ENCODE measurements around the gene POLR2A. TPM values are rescaled to one million over a fixed set of nuclear protein-coding genes. Genes with fewer than 3 reads are reported as not detected.
"Not testable (repeated sequence)": the region's sequence is repeated elsewhere in the genome, so short reads cannot be mapped to it uniquely, and the experiment has no call there.

POLR2A gene
- total and polyA plus RNA-seq, 9 donors = 26.7 to 110 (median 84.9) TPM

DNA sequence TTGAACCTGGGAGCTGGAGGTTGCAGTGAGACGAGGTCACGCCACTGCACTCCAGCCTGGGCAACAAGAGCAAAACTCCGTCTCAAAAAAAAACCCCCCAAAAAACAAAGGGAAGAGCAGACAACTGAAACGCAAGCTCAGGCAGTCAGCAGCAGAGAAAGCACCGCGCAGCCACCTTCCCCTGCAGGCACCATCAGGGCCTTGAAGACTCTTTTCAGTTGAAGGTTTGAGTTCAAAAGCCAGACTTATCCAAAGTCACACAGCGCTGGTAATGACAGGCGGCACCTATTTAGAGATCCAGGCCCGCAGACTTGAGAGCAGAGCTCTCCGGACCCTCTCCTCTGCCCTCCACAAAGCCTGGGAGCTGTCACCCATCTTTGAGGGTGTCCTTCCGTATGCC, 15.9 kb upstream of the POLR2A start:
- peaks cover 6% of the 10 kb centered on the region for H3K4me1 ChIP-seq (ENCODE audit: insufficient read depth)
- no peak overlapping the region for H3K27ac ChIP-seq

DNA sequence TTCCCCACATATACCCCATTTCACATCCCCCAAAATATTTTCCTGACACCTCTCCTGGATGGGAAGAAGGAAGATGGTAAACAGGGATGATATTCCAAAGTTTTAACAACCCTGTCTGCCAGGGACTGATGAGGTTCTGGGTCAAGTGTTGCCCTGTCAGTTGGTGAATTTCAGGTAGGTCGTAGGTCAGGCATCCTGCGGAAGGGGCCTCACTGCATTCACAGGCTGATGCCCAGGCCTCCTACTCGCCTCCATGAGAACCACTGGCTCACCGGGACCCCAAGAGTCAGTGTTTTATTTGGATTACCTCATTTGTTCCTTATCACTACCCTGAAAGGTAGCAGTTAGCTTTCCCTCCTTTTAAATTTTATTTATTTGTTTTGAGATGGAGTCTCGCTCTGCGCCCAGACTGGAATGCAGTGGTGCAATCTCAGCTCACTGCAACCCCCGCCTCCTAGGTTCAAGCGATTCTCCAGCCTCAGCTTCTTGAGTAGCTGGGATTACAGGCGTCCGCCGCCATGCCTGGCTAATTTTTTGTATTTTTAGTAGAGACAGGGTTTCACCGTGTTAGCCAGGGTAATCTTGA, 15.3 kb upstream of the POLR2A start:
- DNase-seq = no peak
- TF ChIP-seq, protein P1, sequence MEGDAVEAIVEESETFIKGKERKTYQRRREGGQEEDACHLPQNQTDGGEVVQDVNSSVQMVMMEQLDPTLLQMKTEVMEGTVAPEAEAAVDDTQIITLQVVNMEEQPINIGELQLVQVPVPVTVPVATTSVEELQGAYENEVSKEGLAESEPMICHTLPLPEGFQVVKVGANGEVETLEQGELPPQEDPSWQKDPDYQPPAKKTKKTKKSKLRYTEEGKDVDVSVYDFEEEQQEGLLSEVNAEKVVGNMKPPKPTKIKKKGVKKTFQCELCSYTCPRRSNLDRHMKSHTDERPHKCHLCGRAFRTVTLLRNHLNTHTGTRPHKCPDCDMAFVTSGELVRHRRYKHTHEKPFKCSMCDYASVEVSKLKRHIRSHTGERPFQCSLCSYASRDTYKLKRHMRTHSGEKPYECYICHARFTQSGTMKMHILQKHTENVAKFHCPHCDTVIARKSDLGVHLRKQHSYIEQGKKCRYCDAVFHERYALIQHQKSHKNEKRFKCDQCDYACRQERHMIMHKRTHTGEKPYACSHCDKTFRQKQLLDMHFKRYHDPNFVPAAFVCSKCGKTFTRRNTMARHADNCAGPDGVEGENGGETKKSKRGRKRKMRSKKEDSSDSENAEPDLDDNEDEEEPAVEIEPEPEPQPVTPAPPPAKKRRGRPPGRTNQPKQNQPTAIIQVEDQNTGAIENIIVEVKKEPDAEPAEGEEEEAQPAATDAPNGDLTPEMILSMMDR (IDR thresholded peaks at IDR 0.05) = no peak
- no peak for TF ChIP-seq POLR2A (IDR thresholded peaks at IDR 0.05)
- no peak for TF ChIP-seq EP300 (IDR thresholded peaks at IDR 0.05)
- no peaks in the 10 kb centered on the region for H3K36me3 ChIP-seq
- H3K9me3 ChIP-seq = no peaks in the 10 kb centered on the region
- H3K27me3 ChIP-seq = no peaks in the 10 kb centered on the region
- no peak overlapping the region for H3K4me3 ChIP-seq
- intact Hi-C loops (cut with DNase I) = no loop called here
- H3K4me1 ChIP-seq (ENCODE audit: insufficient read depth) = peaks cover 6% of the 10 kb centered on the region
- 74 to 81% (median 75%) methylated on average over 12 of the region's 12 CpGs for WGBS, 3 donors
- no peak overlapping the region for H3K27ac ChIP-seq

More for the DNA sequence above, 15.9 kb upstream of the POLR2A start:
- no peak overlapping the region for H3K4me3 ChIP-seq
- no peaks in the 10 kb centered on the region for H3K36me3 ChIP-seq
- H3K27me3 ChIP-seq = no peaks in the 10 kb centered on the region
- intact Hi-C loops (cut with DNase I) = no loop called here
- TF ChIP-seq POLR2A (IDR thresholded peaks at IDR 0.05) = no peak
- TF ChIP-seq, protein P1 (IDR thresholded peaks at IDR 0.05) = no peak
- TF ChIP-seq EP300 (IDR thresholded peaks at IDR 0.05) = no peak
- WGBS, 3 donors = 94 to 95% (median 95%) methylated on average over 11 of the region's 11 CpGs
- H3K9me3 ChIP-seq = no peaks in the 10 kb centered on the region
- DNase-seq = no peak

DNA sequence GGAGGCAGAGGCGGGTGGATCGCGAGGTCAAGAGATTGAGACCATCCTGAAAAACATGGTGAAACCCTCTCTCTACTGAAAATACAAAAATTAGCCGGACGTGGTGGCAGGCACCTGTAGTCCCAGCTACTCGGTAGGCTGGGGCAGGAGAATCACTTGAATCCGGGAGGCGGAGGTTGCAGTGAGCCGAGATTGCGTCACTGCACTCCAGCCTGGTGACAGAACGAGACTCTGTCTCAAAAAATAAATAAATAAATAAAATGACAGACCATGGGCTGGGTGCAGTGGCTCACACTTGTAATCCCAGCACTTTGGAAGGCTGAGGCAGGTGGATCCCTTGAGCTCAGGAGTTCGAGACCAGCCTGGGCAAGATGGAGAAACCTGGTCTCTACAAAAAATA, 14.3 kb upstream of the POLR2A start:
- DNase-seq; H3K36me3 ChIP-seq; intact Hi-C loops (cut with DNase I); H3K4me1 ChIP-seq (ENCODE audit: insufficient read depth); H3K9me3 ChIP-seq; H3K4me3 ChIP-seq; H3K27ac ChIP-seq; H3K27me3 ChIP-seq: not testable (repeated sequence)
- 93 to 96% (median 95%) methylated on average over 12 of the region's 12 CpGs for WGBS, 3 donors

DNA sequence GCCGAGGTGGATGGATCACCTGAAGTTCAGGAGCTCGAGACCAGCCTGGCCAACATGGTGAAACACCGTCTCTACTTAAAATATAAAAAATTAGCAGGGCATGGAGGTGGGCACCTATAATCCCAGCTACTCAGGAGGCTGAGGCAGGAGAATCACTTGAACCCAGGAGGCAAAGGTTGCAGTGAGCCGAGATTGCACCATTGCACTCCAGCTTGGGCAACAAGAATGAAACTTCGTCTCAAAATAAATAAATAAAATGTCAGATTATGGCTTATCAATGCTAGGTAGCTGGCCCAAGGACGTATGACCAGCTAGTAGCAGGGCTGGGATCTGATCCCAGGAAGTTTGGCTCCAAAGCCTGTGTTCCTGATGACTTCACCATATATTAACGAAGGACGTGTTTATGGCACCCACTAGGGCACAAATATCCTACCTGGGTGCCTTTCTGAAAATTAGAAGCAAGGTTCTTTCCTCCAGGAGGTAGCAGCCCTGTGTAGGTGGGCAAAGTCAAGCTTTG, 13.7 kb upstream of the POLR2A start:
- 68 to 76% (median 72%) methylated on average over 8 of the region's 8 CpGs for WGBS, 3 donors
- DNase-seq; H3K9me3 ChIP-seq; H3K4me1 ChIP-seq (ENCODE audit: insufficient read depth); H3K27ac ChIP-seq; H3K4me3 ChIP-seq; H3K27me3 ChIP-seq; H3K36me3 ChIP-seq; intact Hi-C loops (cut with DNase I): not testable (repeated sequence)

DNA sequence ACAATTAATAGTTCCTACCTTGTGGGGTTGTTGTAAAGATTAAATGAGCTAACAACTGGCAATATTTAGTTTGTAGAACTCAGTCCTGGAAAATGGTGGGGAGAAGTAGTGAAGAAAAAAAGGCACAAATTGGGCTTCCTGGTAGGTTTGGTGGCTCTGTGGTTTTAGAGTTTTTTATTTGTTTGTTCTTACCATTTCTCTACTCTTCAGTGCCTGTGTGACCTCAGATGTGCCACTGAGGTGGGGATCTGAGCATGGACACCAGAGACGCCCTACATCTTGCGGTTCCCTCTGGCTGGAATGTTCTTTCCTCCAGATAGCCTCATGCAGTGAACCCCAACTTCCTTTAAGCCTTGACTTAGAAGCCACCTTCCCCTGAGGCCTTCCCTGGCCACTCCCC, 12.4 kb upstream of the POLR2A start:
- Histone ChIP-seq H3K36me3 (no peaks in the 10 kb centered on the region), H3K27me3 (no peaks in the 10 kb centered on the region), H3K4me1 (ENCODE audit: insufficient read depth) (peaks cover 11% of the 10 kb centered on the region), H3K27ac (no peak overlapping the region), H3K9me3 (no peaks in the 10 kb centered on the region), H3K4me3 (no peak overlapping the region)
- TF ChIP-seq, protein P1 (IDR thresholded peaks at IDR 0.05) = no peak
- no peak for TF ChIP-seq POLR2A (IDR thresholded peaks at IDR 0.05)
- no peak for TF ChIP-seq EP300 (IDR thresholded peaks at IDR 0.05)
- 91 to 92% (median 92%) methylated on average over 2 of the region's 2 CpGs for WGBS, 3 donors
- intact Hi-C loops (cut with DNase I) = no loop called here
- no peak for DNase-seq

DNA sequence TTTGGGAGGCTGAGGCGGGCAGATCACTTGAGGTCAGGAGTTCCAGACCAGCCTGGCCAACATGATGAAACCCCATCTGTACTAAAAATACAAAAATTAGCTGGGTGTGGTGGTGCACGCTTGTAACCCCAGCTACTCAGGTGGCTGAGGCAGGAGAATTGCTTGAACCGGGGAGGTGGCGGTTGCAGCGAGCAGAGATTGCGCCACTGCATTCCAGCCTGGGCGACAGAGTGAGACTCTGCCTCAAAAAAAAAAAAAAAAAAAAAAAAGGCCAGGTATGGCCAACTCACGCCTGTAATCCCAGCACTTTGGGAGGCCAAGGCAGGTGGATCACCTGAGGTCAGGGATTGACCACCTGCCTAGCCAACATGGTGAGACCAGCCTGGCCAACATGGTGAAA, 9.4 kb upstream of the POLR2A start:
- not testable (repeated sequence) for H3K36me3 ChIP-seq, H3K4me3 ChIP-seq, H3K27me3 ChIP-seq, DNase-seq, H3K9me3 ChIP-seq, H3K27ac ChIP-seq
- intact Hi-C loops (cut with DNase I) = loop anchor here in 3 of 4 donors (5.0 kb wide), 1 partner anchor 32 kb away; no protein-coding TSS in a partner anchor
- peaks cover 17% of the 10 kb centered on the region for H3K4me1 ChIP-seq (ENCODE audit: insufficient read depth)
- 89 to 97% (median 95%) methylated on average over 8 of the region's 8 CpGs for WGBS, 3 donors

Measured in ovary (tissue), 9 donors.